HG03558 (cell line): ENCODE results near the gene P2RX7.
A peak's percentile ranks its signal among the peaks of the same experiment; 100 is the strongest.
"Not testable (repeated sequence)": the region's sequence is repeated elsewhere in the genome, so short reads cannot be mapped to it uniquely, and the experiment has no call there.

Source experiments
- ATAC-seq: cut with Tn5 transposase; IDR thresholded peaks from one replicate; pipeline ENCODE4 v1.9.1; 2021; ENCODE audit warnings: moderate number of reproducible peaks; ENCODE audit not compliant: unreplicated experiment; ENCODE audit errors: extremely low read depth

P2RX7 gene

DNA sequence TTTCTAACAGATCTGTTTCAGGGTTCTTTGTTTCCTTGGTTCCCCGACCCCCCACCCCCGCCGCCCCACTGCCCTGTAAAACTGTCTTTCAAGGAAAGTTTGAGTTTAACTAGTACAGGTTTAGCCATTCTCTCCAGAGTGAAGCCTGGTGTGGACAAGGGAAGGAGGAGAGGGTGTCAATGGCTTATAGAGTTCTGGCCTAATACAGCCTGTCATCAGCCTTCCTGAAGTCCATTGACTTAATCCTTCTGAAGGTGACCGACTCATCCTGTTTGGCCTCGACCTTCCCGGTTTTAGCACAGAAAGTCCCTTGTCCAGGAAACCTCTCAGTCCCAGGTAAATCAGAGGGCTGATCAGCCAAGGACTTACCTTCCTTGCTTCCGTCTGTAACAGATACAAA is 66.3 kb downstream of the P2RX7 start:
- ATAC-seq = no peak

- ATAC-seq = not testable (repeated sequence)
Observed at GRCh38 chr12:121201140-121201539, 68.5 kb downstream of the P2RX7 start.

DNA sequence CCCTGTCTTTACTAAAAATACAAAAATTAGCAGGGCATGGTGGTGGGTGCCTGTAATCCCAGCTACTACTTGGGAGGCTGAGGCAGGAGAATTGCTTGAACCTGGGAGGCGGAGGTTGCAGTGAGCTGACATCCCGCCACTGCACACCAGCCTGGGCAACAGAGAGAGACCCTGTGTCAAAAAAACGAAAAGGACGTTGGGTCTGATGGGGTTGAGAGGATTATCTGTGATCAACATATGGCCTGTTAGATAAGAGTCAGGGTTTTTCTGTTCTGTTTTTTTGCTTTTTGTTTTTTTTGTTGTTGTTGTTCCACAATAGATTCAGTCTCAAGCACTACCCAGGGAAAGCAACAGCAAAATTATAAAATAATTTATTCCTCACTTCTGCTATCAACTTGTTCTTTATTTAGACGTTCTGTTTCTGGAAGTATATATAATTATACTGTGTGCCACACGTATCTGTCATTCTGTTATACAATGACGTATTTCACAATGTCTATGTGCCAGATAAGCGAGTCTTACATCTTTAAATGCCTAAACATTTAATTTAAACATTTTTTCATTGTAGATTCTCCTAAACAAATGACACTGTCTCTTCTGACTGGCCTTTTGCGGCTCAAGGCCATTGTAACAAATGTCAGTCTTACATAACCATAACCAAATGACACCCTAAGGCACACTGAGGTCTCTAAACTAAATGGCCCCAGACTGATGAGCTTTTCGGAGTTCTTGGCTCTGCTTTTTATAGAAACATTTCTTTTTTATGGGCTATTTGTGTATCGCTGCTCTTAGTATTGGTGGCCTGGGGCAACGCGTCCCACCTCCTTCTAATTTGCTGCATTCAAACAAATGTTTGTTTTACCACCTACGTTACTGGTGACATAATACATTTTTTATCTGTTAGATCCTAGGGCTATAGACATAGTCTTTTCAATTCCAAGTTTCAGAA is 70.0 kb downstream of the P2RX7 start:
- ATAC-seq = no peak

DNA sequence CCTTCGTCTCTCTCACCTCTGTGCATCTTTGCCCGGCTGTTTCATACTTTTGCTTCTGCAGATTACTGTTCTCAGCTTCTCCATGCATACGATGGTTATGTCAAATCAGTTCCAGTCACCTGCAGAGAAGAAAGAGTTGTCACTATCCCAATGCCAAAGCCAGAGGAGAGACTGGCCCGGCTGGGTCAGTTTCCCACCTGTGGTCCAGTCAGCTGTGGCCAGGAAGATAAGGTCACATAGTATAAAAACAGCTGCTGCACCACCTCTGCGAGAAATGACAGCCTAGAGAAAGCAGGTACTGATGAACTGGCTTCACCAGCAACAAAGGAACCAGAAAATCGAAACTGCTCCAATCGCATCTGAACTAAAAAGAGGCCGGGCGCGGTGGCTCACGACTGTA is 70.8 kb downstream of the P2RX7 start:
- ATAC-seq = no peak

DNA sequence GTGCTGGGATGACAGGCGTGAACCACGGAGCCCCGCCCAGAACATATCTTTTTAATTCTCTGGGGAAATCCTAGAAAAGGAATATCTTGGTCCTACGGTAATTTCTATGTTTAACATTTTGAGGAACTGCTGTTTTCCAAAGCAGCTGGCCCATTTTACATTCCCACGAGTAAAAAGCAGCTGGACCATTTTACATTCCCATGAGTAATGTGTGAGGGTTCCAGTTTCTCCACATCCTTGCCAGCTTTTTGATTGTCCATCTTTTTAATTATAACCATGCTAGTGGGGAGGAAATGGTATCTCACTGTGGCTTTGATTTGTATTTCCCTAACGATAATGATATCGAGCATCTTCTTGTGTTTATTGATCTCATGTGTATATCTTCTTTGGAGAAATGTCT is 72.8 kb downstream of the P2RX7 start:
- ATAC-seq = no peak

DNA sequence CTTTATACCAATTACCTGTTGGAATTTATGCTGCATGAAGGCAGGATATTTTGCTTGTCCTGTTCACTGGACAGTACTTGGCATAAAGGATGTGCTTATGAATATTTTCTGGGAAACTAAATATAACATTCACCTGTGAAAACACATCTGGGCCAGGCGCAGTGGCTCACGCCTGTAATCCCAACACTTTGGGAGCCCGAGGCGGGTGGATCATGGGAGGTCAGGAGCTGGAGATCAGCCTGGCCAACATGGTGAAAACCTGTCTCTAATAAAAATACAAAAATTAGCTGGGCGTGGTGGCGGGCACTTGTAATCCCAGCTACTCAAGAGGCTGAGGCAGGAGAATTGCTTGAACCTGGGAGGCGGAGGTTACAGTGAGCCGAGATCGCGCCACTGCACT is 75.9 kb downstream of the P2RX7 start:
- not testable (repeated sequence) for ATAC-seq

- no peak for ATAC-seq
Observed at GRCh38 chr12:121209221-121209620, 76.5 kb downstream of the P2RX7 start.

DNA sequence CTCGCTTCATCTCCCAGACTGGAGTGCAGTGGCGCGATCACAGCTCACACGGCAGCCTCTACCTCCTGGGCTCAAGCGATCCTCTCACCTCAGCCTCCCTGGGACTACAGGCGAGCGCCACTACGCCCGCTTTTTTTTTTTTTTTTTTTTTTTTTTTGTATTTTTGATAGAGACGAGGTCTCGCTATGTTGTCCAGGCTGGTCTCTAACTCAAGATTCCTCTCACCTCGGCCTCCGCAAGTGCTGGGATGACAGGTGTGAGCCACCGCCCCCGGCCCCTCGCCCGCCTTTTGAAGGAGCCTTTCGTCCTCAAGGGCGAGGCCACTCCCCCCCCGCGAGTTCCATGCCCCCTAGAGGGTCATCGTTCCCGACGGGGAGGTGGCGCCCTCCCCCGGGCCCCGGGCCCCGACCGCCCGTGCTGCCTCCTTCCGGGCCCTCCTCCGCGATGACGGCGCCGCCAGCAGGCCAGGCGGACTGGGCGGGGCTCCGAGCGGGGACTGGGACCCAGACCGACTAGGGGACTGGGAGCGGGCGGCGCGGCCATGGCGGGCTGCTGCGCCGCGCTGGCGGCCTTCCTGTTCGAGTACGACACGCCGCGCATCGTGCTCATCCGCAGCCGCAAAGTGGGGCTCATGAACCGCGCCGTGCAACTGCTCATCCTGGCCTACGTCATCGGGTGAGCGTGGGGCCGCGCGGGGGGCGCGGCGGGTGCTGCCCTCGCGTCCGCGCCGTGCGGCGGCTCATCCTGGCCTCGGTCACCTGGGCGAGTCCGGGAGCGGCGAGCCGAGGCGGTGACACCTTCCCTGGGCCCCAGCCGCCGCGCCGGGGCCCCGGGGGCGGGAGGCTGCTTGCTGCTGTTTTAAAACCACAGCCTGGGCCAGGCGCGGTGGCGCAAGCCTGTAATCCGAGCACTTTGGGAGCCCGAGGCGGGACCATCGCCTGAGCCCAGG is 77.2 kb downstream of the P2RX7 start, which contains the start of gene P2RX4:
P2RX4 (plus strand) TSS at position 506 of the 949 bp plus-strand sequence; CDS start at position 542, 36 bp downstream.
- ATAC-seq = peak; percentile 64

GRCh38 chr12:121212875-121213274 is 80.2 kb downstream of the P2RX7 start:
- ATAC-seq = no peak

- no peak for ATAC-seq
Observed at GRCh38 chr12:121214166-121214777, 81.6 kb downstream of the P2RX7 start.

DNA sequence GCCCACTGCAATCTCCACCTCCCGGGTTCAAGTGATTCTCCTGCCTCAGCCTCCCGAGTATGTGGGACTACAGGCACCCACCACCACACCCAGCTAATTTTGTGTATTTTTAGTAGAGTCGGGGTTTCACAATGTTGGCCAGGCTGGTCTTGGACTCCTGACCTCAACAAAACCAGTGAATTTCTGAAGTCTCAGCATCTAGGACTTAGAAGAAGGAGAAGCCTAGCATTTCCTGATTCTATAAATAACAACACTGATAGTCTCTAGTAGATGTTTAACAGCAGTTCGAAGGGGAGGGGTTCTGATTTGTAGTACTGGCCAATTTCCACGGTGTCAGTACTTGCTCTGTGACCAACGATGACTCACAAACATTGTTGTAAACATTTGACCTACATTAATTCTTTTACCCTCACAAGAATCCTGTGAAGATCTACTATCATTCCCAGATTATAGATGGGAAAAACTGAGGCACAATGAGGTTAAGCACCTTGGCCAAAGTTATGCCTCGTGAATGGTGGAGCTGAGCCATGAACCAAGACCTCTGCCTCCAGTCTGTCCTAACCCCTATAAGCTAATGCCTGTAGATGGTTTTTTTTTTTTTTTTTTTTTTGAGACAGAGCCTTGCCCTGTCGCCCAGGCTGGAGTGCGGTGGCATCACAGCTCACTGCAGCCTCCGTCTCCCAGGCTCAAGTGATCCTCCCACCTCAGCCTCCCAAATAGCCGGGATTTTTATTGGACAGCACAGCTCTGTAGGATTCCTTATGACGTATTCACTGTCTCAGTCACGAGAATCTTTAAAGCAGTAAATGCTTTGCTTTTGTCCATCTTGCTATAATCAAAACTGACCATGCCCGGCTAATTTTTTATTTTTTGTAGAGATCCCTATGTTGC is 82.4 kb downstream of the P2RX7 start:
- ATAC-seq = no peak

DNA sequence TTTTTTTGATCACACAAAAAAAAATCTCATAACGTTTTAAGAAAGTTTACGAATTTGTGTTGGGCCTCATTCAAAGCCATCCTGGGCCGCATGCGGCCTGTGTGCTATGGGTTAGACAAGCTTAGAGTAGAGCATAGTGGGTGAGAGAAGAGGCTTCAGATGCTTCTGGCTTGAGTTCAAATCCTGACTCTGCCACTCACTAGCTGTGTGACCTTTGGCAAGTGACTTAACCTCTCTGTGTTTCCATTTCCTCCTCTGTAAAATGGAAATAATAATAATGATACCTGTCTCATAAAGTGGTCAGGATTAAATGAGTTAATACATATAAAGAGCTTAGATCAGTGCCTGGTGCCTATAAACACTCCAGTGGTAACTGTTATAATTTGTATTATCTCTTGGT is 83.4 kb downstream of the P2RX7 start:
- no peak for ATAC-seq

GRCh38 chr12:121217063-121217462 is 84.4 kb downstream of the P2RX7 start:
- no peak for ATAC-seq

DNA sequence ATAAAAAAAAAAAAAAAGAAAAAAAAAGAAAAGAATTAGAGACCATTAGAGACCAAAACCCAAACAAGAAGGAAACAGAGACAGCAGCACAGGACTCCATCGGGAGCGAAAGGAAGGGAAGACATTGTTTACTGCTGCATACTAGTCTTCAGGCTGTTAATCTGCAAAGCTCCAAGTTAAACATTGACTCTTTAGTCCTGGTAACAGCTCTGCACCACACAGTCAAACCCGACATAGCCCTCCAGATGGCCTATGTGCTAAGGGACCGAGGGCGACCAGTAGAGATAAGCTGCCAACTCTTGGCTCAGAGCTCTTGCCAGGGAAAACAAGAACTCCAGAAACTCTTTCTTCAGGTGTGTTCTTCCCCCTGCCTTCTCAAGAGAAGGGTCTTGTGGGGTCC is 85.1 kb downstream of the P2RX7 start:
- no peak for ATAC-seq

GRCh38 chr12:121218588-121219352 is 86.1 kb downstream of the P2RX7 start:
- ATAC-seq = no peak

DNA sequence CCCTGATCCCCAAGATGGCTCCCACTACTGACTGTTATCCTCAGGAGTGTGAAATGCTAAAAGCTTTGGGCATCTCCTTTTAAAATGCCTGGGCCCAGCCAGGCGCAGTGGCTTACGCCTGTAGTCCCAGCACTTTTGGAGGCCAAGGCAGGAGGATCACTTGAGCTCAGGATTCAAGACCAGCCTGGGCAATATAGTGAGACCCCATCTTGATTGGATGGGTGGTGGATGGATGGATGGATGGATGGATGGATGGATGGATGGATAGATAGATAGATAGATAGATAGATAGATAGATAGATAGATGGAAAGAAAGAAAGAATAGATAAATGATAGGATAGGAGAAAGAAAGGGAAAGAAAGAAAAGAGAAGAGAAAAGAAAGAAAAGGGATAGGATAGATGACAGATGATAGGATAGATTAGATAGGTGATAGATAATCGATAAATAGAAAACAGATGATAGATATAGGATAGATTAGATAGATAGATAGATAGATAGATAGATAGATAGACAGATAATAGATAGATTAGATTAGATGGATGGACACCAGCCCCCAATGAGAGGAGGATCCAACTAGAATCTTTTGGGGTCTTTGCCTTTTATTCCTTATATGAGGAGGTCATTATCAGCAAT is 86.8 kb downstream of the P2RX7 start:
- ATAC-seq = no peak

- ATAC-seq = no peak
Observed at GRCh38 chr12:121222847-121223246, 90.2 kb downstream of the P2RX7 start.
